DND-41 (cell line): Measurements from ENCODE around the gene SH2B3.

Source experiments
- ATAC-seq: fragments of 200-7000 bp; cut with Tn5 transposase; 3 replicates; pipeline ENCODE4 v1.9.1; 2021; ENCODE audit warnings: low read depth; ENCODE audit not compliant: insufficient read depth
- DNase-seq: peaks from one replicate; pipeline ENCODE4 v3.0.0-alpha.2; 2020
- H2AFZ ChIP-seq: 2 replicates; pipeline ENCODE4 v1.6.0; 2012; ENCODE audit warnings: low read depth, low read length
- H3K27ac ChIP-seq: 2 replicates; pipeline ENCODE4 v1.5.1; 2012; ENCODE audit warnings: low read length, inconsistent platforms
- H3K27me3 ChIP-seq: fragments of 200-600 bp; sonication (generic); 2 replicates; pipeline ENCODE4 v1.6.0; 2012; ENCODE audit warnings: low read length, mild to moderate bottlenecking, inconsistent platforms; ENCODE audit not compliant: insufficient read depth, poor library complexity
- H3K36me3 ChIP-seq: 2 replicates; pipeline ENCODE4 v1.5.1; 2012; ENCODE audit warnings: low read length, inconsistent platforms; ENCODE audit not compliant: insufficient read depth
- H3K4me1 ChIP-seq: 2 replicates; pipeline ENCODE4 v1.5.1; 2012; ENCODE audit warnings: mild to moderate bottlenecking, low read length; ENCODE audit not compliant: insufficient read depth
- H3K4me2 ChIP-seq: 2 replicates; pipeline ENCODE4 v1.6.0; 2012; ENCODE audit warnings: mild to moderate bottlenecking, moderate library complexity, low read length, inconsistent platforms; ENCODE audit not compliant: insufficient read depth
- H3K4me3 ChIP-seq, 2 experiments: fragments of 200-600 bp in 1 of 2; shearing (Covaris generic) in 1 of 2; 2 replicates each; pipeline ENCODE4 v1.5.1; 2012 to 2016; ENCODE audit warnings: inconsistent platforms in 2 of 2, low read length in 2 of 2, mild to moderate bottlenecking in 2 of 2, low read depth in 1 of 2, moderate library complexity in 1 of 2
- H3K79me2 ChIP-seq: 2 replicates; pipeline ENCODE4 v1.6.0; 2012; ENCODE audit warnings: low read length, inconsistent platforms; ENCODE audit not compliant: insufficient read depth
- H3K9ac ChIP-seq: 2 replicates; pipeline ENCODE4 v1.6.0; 2012; ENCODE audit warnings: low read depth, mild to moderate bottlenecking, inconsistent platforms, low read length, moderate library complexity
- H3K9me3 ChIP-seq: 2 replicates; pipeline ENCODE4 v1.5.1; 2012; ENCODE audit warnings: low read length, moderate library complexity, mild to moderate bottlenecking, inconsistent platforms; ENCODE audit not compliant: insufficient read depth, severe bottlenecking
- H4K20me1 ChIP-seq: 2 replicates; pipeline ENCODE4 v1.6.0; 2012; ENCODE audit warnings: low read length; ENCODE audit not compliant: insufficient read depth
- EZH2 ChIP-seq: IDR thresholded peaks from 3 replicates; pipeline ENCODE4 v1.6.1; 2012; ENCODE audit warnings: borderline replicate concordance, low read depth, mild to moderate bottlenecking, moderate library complexity, low read length, inconsistent platforms; ENCODE audit not compliant: severe bottlenecking
- TF ChIP-seq, protein P1 (sequence below): IDR thresholded peaks from 2 replicates; pipeline ENCODE4 v1.5.1; 2012; ENCODE audit warnings: borderline replicate concordance, low read length, moderate library complexity, mild to moderate bottlenecking; ENCODE audit not compliant: poor library complexity, severe bottlenecking; ENCODE audit errors: extremely low read depth

The SH2B3 gene

DNA sequence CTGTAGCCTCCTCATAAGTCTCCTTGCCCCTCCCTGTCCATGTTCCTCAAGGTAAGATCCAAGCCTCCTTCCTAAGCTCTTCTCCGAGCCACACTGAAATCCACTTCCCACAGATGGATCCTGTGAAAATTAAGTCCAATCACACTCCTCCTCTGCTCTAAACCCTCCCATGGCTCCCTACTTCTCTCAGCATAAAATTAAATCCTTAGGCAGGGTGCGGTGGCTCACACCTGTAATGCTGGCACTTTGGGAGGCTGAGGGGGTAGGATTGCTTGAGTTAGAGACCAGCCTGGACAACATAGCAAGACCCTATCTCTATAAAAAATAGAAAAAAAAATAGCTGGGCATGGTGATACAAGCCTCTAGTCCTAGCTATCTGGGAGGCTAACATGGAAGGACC lies 39.1 kb upstream of the SH2B3 start:
- H3K27me3 ChIP-seq = no peaks in the 10 kb centered on the region
- no peak for DNase-seq
- H3K4me1 ChIP-seq = peaks cover 28% of the 10 kb centered on the region
- H3K27ac ChIP-seq = no peak overlapping the region
- H4K20me1 ChIP-seq = no peaks in the 10 kb centered on the region
- no peak overlapping the region for H2AFZ ChIP-seq
- no peak overlapping the region; the same call in 1 of the 2 replicates for H3K4me2 ChIP-seq
- ATAC-seq = no peak
- no peaks in the 10 kb centered on the region for H3K9me3 ChIP-seq
- H3K9ac ChIP-seq = no peak overlapping the region
- no peaks in the 10 kb centered on the region; the same call in 1 of the 2 replicates for H3K36me3 ChIP-seq
- H3K4me3 ChIP-seq = no peak overlapping the region
- H3K79me2 ChIP-seq = no peaks in the 10 kb centered on the region; the same call in 1 of the 2 replicates
- TF ChIP-seq, protein P1, sequence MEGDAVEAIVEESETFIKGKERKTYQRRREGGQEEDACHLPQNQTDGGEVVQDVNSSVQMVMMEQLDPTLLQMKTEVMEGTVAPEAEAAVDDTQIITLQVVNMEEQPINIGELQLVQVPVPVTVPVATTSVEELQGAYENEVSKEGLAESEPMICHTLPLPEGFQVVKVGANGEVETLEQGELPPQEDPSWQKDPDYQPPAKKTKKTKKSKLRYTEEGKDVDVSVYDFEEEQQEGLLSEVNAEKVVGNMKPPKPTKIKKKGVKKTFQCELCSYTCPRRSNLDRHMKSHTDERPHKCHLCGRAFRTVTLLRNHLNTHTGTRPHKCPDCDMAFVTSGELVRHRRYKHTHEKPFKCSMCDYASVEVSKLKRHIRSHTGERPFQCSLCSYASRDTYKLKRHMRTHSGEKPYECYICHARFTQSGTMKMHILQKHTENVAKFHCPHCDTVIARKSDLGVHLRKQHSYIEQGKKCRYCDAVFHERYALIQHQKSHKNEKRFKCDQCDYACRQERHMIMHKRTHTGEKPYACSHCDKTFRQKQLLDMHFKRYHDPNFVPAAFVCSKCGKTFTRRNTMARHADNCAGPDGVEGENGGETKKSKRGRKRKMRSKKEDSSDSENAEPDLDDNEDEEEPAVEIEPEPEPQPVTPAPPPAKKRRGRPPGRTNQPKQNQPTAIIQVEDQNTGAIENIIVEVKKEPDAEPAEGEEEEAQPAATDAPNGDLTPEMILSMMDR = no peak
- TF ChIP-seq EZH2 = no peak

DNA sequence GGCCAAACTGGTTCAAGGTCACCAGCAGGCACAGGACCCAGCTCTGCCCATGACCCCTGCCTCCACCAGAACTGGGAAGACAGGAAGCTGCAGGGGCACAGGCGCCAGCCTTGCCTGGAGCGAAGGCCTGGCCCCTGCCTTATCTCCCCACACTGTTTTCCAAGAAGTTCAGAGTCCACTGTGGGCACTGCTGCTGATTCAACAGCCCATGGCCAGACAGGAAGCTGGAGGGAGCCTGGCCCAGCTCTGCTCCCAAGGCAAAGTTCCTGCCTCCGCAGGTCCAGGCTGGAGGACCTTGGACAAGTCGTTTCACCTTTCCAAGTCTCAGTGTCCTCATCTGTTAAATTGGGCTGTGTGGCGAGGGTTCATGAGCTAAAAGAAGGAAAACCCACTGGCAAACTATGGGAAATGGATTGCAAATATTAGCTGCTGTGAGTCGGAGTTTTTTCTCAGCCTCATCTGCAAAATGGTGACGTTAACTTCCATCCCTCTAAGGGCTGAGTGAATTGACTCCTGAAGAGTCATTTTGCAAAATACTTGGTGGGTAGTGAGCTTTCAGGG lies 38.0 kb upstream of the SH2B3 start:
- ATAC-seq = no peak
- H3K79me2 ChIP-seq = no peaks in the 10 kb centered on the region; the same call in 1 of the 2 replicates
- no peaks in the 10 kb centered on the region for H3K27me3 ChIP-seq
- H3K9me3 ChIP-seq = no peaks in the 10 kb centered on the region
- no peaks in the 10 kb centered on the region for H4K20me1 ChIP-seq
- DNase-seq = no peak
- peak overlapping the region; percentile 100 for H3K4me2 ChIP-seq
- peaks cover 28% of the 10 kb centered on the region for H3K4me1 ChIP-seq
- H3K36me3 ChIP-seq = no peaks in the 10 kb centered on the region
- no peak overlapping the region for H3K27ac ChIP-seq
- 0 out of 2 replicates have a peak overlapping the region, but pooled peaks have one; percentile 99 for H2AFZ ChIP-seq
- H3K4me3 ChIP-seq = peak overlapping the region in 1 of 2 experiments; percentile 92; a peak in 2 of 4 replicates
- TF ChIP-seq, protein P1 = no peak
- TF ChIP-seq EZH2 = no peak
- peak overlapping the region; percentile 68 for H3K9ac ChIP-seq

DNA sequence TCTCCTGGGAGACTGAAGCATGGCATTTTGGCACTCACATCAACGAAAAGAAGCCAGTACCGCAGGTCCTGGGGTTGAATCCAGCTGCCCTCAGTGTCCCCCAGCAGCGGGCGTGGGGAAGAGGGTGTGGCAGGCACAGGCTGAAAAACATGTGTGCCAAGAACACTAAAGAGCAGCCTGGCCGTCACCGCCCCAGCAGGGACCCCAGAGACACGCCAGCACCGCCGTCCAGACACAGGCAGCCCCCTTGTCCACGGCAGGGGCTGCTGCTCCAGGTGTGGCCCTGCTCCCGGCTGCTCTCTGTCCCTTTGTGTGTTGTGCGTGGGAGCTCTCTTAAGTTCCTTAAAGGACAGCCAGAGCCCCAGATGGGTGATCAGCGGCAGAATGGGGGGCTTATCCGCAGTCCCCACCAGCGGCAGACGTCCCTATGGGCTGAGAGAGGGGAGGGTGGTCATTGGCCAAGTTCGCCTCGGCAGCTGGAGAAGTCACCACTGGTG lies 37.4 kb upstream of the SH2B3 start:
- H4K20me1 ChIP-seq = no peaks in the 10 kb centered on the region
- peak overlapping the region; percentile 99 for H2AFZ ChIP-seq
- TF ChIP-seq, protein P1 = no peak
- no peak for TF ChIP-seq EZH2
- no peaks in the 10 kb centered on the region; the same call in 1 of the 2 replicates for H3K79me2 ChIP-seq
- peak overlapping the region; percentile 68 for H3K9ac ChIP-seq
- peaks cover 28% of the 10 kb centered on the region for H3K4me1 ChIP-seq
- peak overlapping the region; percentile 100 for H3K4me2 ChIP-seq
- H3K27me3 ChIP-seq = no peaks in the 10 kb centered on the region
- DNase-seq (peak; percentile 13), ATAC-seq (peak; percentile 5; the same call in 1 of the 3 replicates)
- peak overlapping the region; percentile 66 to 92 for H3K4me3 ChIP-seq
- H3K27ac ChIP-seq = no peak overlapping the region
- H3K36me3 ChIP-seq = no peaks in the 10 kb centered on the region
- no peaks in the 10 kb centered on the region for H3K9me3 ChIP-seq
